ENCODE results near the gene MMAA. TPM values are rescaled to one million over a fixed set of nuclear protein-coding genes. Genes with fewer than 3 reads are reported as not detected.

The MMAA gene
- total RNA-seq, 1 donor from 2014 or later, result 11.3 TPM

DNA sequence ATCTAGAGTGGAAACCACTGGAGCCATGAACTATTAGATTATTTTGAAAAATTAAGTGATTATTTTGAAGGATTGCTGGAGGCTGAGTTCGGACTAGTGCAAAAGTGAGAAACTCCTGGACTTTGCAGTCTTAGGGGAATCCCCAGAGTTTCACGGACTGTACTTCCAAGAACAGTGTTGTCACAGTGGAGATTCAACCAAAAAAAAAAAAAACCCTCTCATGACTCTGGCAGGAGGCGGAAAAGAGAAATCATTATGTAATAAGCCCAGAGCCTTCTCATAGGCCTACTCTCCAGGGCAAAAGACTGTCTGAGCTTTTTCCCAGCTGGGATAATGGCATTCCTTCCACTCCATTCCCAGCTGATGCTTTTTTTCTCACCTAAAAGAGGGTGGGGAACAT is 44.0 kb downstream of the MMAA start:
- ATAC-seq (ENCODE audit: low read depth) (no peak), DNase-seq (no peak)
- intact Hi-C loops (cut with micrococcal nuclease), result no loop called here
- Mint-ChIP-seq H3K4me3 (no peak overlapping the region), H3K4me1 (no peaks in the 10 kb centered on the region), H3K36me3 (ENCODE audit: low read depth) (peaks cover 27% of the 10 kb centered on the region), H3K27me3 (no peaks in the 10 kb centered on the region), H3K9me3 (peaks cover 7% of the 10 kb centered on the region), H3K27ac (no peak overlapping the region)
- TF ChIP-seq, protein P1, sequence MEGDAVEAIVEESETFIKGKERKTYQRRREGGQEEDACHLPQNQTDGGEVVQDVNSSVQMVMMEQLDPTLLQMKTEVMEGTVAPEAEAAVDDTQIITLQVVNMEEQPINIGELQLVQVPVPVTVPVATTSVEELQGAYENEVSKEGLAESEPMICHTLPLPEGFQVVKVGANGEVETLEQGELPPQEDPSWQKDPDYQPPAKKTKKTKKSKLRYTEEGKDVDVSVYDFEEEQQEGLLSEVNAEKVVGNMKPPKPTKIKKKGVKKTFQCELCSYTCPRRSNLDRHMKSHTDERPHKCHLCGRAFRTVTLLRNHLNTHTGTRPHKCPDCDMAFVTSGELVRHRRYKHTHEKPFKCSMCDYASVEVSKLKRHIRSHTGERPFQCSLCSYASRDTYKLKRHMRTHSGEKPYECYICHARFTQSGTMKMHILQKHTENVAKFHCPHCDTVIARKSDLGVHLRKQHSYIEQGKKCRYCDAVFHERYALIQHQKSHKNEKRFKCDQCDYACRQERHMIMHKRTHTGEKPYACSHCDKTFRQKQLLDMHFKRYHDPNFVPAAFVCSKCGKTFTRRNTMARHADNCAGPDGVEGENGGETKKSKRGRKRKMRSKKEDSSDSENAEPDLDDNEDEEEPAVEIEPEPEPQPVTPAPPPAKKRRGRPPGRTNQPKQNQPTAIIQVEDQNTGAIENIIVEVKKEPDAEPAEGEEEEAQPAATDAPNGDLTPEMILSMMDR (IDR thresholded peaks at IDR 0.05), result no peak
- ChIA-PET POLR2A (no interaction called here), CTCF (no interaction called here)

DNA sequence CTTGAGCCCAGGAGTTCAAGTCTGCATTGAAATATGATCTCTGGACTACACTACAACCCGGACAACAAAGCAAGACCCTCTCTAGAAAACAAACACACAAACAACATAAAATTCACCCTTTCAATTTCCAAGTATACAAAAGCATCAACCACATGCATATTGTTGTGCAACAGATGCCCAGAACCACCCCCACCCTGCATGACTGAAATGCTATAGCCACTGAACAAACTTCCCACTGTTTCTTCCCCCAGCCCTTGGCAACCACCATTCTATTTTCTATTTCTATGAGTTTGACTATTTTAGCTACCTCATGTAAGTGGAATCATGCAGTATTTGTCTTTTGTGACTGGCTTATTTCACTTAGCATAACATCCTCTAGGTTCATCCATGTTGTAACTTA is 46.6 kb downstream of the MMAA start:
- ATAC-seq (ENCODE audit: low read depth) (no peak), DNase-seq (no peak)
- H3K4me1 Mint-ChIP-seq, result no peaks in the 10 kb centered on the region
- TF ChIP-seq, protein P1 (IDR thresholded peaks at IDR 0.05), result no peak
- H3K27ac Mint-ChIP-seq, result no peak overlapping the region
- no peak overlapping the region for H3K4me3 Mint-ChIP-seq
- ChIA-PET CTCF (no interaction called here), POLR2A (no interaction called here)
- H3K27me3 Mint-ChIP-seq, result peaks cover 5% of the 10 kb centered on the region
- H3K9me3 Mint-ChIP-seq, result peaks cover 7% of the 10 kb centered on the region
- intact Hi-C loops (cut with micrococcal nuclease), result no loop called here
- peaks cover 5% of the 10 kb centered on the region for H3K36me3 Mint-ChIP-seq (ENCODE audit: low read depth)

DNA sequence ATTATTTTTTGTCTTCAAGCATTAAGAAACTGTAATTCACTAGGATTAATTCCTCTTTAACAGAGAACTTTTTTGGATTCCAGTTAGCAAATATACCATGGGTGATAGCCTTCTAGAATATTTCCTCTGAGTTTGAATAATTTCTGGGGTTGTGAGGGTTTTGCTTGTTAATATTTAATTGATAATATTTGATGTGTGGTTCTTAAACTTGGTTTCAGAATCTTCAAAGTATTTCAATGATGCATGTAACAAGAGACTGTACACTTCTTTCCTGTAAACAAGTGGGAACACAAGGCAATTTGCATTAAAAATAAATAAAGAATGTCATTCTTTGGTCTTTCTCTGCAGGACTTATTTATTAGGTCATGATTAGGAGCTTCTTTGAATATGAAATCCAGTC is 51.2 kb downstream of the MMAA start:
- ATAC-seq (ENCODE audit: low read depth), result no peak

DNA sequence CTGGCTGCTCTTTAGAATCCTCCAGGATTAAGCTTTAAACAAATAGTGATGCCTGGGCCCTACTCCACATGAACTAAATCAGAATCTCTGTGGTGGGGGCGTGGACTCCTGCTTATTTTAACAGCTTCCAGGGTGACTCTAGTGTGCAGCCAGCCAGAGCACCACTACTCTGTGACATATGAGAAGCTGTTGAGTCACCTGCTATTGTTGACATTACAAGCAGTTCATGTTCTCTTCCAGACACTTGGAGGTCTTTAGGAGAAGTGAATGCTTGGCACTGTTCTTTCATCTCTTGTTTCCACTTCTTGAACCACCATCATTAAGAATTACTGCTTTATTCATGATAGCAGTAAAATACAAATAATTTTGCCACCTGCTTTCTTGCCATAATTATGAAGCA is 60.3 kb downstream of the MMAA start:
- Mint-ChIP-seq H3K27me3 (peaks cover 10% of the 10 kb centered on the region), H3K36me3 (ENCODE audit: low read depth) (no peaks in the 10 kb centered on the region), H3K4me3 (no peak overlapping the region), H3K9me3 (peaks cover 15% of the 10 kb centered on the region), H3K4me1 (no peaks in the 10 kb centered on the region), H3K27ac (no peak overlapping the region)
- DNase-seq (no peak), ATAC-seq (ENCODE audit: low read depth) (no peak)
- POLR2A ChIA-PET, result no interaction called here
- intact Hi-C loops (cut with micrococcal nuclease), result no loop called here
- CTCF ChIA-PET, result no interaction called here
- TF ChIP-seq, protein P1 (IDR thresholded peaks at IDR 0.05), result no peak

More for the DNA sequence above, 51.2 kb downstream of the MMAA start:
- DNase-seq, result no peak
- H3K27me3 Mint-ChIP-seq, result peaks cover 5% of the 10 kb centered on the region
- H3K9me3 Mint-ChIP-seq, result no peaks in the 10 kb centered on the region
- H3K27ac Mint-ChIP-seq, result no peak overlapping the region
- intact Hi-C loops (cut with micrococcal nuclease), result no loop called here
- H3K36me3 Mint-ChIP-seq (ENCODE audit: low read depth), result no peaks in the 10 kb centered on the region
- TF ChIP-seq, protein P1 (IDR thresholded peaks at IDR 0.05), result no peak
- no peak overlapping the region for H3K4me3 Mint-ChIP-seq
- ChIA-PET POLR2A (no interaction called here), CTCF (no interaction called here)
- H3K4me1 Mint-ChIP-seq, result no peaks in the 10 kb centered on the region

DNA sequence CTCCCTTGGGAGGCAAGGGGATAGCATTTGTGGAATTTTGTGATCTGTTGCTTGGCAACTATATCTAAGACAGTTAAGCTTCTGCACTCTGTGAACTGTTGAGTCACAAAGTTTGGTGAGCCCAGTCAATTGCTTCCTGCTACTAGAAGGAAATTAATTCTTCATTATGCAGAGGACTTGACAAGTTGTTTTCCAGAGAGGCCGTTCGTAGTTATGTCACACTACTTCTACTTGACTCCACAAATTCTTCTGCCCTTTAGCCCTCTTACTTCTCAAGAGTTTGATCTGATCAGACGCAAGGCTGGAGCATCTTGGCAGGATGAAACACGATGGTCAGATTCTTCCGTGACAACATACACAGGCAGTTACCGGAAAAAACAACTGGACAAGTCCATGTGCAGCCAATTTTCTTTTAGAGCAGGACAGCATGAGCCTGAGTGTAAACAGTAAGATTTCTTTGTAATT is 60.8 kb downstream of the MMAA start, which contains the start of gene C4orf51:
Gene C4orf51, plus strand, starts transcription at position 156 of the 465 bp plus-strand sequence. Its CDS starts 58 bp downstream, at position 214.
- no peak for ATAC-seq (ENCODE audit: low read depth)
- ChIA-PET POLR2A (no interaction called here), CTCF (no interaction called here)
- Mint-ChIP-seq H3K9me3 (peaks cover 15% of the 10 kb centered on the region), H3K36me3 (ENCODE audit: low read depth) (no peaks in the 10 kb centered on the region), H3K4me3 (no peak within 1 kb of the TSS), H3K27me3 (peaks cover 13% of the 10 kb centered on the region), H3K4me1 (no peaks in the 10 kb centered on the region), H3K27ac (no peak within 1 kb of the TSS)
- intact Hi-C loops (cut with micrococcal nuclease), result no loop called here
- TF ChIP-seq, protein P1 (IDR thresholded peaks at IDR 0.05), result no peak
- DNase-seq, result no peak

Data from activated B cell treated with CpG ODN at 0.5 μM for 24 hours (primary cell).